HG02798 (cell line): Measurements from ENCODE around the gene BBS9.
"Not testable (repeated sequence)": the region's sequence is repeated elsewhere in the genome, so short reads cannot be mapped to it uniquely, and the experiment has no call there.

Experiments
- ATAC-seq: cut with Tn5 transposase; IDR thresholded peaks from one replicate; pipeline ENCODE4 v1.9.1; 2021; ENCODE audit warnings: mild to moderate bottlenecking; ENCODE audit not compliant: unreplicated experiment, poor library complexity

Gene BBS9

DNA sequence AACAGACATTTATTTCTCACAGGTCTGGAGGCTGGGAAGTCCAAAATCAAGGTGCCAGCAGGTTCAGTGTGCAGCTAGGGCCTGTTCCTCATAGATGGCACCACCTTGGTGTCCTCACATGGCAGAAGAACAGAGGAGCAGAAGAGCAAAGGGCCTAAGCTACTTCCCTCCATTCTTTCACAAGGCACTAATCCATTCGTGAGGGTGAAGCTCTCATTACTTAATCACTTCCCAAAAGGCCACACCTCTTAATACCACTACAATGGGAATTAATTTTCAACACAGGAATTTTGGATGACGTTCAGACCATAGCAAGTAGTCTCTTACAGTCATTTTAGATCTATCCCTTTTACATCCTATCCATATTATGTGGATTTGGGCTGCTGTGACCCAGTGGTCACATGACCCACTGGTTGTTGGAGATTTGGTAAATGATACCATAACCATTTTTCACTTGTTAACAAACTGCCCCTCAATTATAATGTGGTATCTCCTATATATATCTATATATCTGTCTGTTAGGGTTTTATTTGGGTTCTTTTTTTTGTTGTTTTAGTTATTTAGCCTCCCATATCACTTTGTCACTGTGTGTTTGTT lies 63.4 kb downstream of the BBS9 start:
- ATAC-seq = no peak

DNA sequence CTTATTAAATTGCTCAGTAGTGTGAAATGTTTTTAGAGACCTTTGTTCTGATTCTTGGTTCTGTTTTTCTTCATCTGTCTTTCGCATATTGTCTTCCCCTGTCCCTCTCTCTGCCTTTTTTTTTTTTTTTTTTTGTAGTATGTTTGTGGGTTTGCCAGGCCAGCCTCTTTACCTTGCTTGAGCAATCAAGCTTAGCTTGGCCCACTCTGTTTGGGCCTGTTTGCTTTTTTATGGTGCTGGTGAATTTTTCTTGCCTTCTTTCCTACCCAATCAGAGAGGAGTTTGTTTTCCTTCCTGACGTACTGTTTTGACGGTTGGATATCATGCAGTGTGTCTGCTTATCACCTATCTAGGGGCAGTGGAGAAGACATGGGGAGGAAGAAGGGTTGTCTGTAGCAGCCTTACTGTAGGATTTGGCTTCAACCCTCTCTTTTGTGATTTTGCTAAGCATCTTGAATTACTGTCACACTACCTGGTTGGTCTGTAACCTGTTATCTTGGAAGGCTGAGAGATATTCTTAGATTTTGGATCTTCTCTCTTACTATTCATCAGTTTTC lies 64.0 kb downstream of the BBS9 start:
- no peak for ATAC-seq

DNA sequence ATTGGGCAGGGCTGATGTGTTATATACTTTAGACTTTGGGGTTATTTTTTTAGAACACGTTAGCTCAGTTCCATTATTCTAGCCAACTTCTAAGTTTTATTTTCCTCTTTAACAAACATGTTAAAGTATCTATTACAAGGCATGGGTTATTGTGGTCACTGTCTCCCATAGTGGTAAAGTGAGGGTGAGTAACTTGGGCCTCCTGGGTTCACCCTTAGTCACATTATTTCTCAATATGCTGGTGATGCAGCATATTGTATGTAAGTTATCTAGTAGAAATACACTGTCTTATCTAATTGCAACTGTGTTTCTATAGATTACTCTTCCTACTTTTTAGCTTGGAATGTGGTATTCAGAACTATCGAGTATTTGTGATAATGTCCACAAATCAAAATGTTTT lies 65.9 kb downstream of the BBS9 start:
- no peak for ATAC-seq

DNA sequence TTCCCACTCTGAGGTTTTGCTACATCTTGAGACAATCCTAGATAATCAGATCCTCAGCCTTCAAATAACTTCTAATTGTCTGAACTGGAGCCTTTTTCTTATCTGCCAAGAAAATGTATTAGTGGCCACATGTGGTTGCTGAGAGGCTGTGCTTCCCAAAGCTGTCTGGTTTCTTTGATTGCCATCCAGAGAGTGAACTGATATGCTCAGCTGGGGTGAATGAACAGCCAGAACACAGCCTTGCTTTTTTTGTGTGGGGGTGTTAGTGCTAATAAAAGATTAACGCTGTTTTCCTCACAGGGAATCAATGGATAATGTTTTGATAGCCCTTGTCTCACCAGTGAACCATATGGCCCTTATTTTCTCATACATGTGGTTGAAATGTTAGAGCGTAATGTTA lies 66.9 kb downstream of the BBS9 start:
- no peak for ATAC-seq

DNA sequence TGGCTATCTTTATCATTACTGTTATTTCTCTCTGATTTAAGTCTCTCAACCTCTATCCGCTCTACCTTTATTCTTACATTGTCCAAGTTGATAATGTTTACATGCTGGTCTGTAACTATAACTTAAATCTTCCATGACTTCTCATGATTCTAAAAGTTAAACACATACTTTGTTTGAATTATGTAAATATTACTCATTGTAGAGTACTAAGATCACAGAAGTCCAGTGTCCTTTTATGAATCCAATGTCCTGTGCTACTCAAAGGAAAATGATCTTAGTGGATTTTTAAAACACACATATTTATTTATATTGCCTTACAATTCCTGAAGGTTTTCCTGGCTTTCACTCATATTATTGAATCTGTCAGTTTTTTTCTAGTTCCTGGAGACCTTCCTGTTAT lies 70.9 kb downstream of the BBS9 start:
- ATAC-seq = no peak

DNA sequence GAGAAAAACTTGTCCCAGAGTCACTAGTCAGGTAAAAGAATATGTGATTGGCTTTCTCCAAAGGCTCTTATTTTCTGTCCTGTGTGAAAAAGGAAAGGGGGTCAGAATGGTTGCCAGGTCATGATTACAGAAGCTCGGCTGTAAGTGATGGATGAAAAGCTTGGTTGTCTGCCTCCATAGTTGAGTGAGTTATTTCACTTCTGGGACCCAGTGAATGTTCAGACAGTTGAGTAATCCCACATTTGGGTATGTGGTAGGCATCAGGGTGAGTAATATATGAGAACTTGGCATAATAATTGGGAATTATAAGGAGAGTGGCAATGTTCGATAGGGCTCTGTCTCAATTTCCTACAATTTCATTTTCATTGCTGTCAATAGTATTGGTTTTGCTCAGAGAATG lies 72.5 kb downstream of the BBS9 start:
- ATAC-seq = no peak

DNA sequence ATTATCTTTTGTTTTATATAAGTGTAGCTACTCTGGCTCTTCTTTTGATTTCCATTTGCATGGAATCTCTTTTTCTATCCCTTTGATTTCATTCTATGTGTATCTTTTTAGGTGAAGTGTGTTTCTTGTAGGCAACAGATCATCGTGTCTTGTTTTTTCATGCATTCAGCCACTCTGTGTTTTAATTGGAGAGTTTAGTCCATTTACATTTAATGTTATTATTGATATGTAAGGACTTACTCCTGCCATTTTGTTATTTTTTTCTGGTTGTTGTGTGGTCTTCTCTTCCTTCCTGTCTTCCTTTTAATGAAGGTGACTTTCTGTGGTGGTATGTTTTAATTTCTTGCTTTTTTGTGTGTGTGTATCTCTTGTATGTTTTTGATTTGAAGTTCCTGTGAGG lies 81.6 kb downstream of the BBS9 start:
- no peak for ATAC-seq

DNA sequence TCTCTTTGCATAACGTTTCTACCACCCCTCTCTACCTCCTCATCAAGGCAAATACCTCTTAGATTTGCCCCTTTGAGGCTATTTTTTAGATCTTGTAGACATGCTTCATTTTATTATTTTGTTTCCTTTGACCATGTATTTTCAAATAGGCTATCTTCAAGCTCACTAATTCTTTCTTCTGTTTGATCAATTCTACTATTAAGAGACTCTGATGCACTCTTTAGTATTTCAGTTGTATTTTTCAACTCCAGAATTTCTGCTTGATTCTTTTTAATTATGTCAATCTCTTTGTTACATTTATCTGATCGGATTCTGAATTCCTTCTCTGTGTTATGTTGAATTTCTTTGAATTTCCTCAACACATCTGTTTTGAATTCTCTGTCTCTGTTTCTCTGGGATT lies 82.8 kb downstream of the BBS9 start:
- ATAC-seq = no peak

DNA sequence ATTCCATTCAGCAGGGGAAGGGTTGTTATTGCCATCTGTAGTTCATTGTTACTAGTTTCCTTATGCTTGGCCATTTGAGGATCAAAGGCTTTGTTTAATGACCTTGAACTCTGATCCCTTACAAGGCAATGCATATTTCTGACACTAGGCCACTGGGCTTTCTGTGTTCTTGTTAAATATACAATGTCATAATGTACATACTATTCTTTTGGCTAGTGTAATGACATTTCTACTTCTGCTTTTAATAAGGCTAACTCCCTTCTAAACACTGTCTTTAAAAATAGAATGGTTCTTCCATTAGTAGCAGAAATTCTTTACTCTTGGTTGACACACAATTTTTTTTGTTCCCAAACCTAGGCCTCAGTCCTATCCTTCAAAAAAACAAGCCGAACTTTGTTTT lies 86.6 kb downstream of the BBS9 start:
- ATAC-seq = no peak

DNA sequence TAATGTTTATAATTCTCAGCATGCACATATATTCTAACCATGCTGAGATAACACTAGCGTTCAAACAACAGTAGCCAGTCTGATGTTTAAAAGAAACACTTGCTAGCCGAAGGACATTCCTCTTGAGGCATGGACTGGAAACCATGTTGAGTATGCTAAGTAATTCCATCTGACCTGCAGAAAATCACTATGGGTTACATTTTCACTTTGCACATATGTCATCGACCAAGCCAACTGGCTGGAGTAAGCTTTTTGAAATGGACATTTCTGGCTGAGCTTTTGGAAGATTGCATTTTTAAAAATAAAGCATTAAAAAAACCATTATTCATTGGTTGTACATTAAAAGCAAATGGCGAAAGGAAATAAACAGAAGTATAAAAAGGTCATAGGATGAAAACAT lies 88.2 kb downstream of the BBS9 start:
- ATAC-seq = no peak

DNA sequence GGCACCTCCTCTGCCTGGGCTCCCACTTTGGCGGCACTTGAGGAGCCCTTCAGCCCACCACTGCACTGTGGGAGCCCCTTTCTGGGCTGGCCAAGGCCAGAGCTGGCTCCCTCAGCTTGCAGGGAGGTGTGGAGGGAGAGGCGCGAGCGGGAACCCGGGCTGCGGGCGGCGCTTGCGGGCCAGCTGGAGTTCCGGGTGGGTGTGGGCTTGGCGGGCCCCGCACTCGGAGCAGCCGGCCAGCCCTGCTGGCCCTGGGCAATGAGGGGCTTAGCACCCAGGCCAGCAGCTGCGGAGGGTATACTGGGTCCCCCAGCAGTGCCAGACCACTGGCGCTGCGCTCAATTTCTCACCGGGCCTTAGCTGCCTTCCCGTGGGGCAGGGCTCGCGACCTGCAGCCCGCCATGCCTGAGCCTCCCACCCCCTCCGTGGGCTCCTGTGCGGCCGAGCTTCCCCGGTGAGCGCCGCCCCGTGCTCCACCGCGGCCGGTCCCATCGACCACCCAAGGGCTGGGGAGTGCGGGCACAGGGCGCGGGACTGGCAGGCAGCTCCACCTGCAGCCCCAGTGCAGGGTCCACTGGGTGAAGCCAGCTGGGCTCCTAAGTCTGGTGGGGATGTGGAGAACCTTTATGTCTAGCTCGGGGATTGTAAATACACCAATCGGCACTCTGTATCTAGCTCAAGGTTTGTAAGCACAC lies 89.6 kb downstream of the BBS9 start:
- ATAC-seq = not testable (repeated sequence)

DNA sequence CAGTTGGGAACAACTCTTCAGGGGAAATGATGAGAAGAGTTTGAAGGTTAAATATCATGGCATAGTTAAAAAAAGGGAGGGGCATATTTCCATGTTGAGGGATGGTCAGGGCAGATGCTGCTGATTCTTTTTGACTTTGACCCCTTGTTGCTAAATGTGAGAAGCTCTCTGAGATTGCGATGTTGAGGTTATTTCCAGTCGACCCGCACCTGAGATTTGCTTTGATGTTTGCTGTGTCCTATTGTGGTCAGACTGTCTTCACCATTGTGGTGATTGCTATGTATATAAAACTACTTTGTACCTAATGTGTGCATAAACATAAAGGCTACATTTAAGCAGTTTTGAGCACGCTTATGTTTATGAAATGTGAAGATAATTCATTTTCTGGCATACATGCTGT lies 90.9 kb downstream of the BBS9 start:
- no peak for ATAC-seq

DNA sequence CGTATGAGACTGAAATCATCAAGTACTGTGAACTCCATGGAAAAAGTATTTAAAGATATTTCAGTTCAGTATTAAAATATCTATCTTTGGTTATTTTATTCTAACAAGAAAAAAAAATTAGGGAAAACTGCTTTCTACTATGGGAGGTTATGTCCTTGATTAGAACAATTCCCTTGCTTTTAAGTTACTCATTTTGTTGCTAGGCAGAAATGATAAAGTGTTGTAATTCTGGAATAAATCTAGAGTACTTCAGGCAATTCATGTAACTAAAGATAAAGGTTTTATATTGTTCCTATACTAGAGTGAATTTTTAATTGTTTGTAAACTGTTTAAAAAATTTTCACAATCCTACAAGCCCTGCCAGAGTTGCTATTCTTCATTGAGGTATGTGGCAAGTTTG lies 92.0 kb downstream of the BBS9 start:
- ATAC-seq = no peak

DNA sequence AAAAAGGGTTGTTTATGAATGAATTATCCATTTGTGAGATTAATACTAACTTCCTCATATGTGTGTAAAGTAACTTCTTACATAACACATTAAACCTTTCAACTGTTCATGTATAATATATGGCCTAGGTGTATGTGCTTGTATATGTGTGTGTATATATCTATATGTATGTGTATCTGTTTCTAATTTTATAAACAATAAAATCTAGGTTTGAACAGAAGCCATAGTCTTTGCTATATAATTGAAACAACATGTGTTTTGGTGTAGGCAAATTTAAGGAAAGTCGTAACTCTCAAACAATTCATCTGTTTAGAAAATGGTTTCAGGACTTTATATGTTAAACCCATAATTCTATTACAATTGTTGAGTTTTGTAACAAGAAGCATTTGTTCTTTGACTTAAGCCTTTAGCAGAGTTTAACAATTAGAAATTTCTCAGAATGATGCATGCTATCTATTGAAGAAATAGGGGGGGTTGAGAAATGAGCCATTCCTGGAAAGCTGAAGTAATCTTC lies 103.3 kb downstream of the BBS9 start:
- ATAC-seq = no peak

DNA sequence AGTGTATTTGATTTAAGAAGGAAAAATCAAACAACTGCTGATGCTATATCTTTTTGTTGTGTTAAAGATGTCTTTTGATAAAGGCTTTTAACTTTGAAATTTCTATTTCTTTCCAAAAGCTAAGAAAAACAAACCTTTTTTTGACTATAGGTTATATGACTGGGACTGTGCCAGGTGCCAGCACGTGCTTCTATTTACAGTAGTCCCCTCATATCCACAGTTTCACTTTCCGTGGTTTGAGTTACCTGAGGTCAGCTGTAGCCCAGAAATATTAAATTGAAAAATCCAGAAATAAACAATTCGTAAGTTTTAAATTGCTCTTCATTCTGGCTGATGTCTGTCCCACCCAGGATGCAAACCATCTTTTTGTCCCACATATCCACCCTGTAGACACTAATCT lies 104.3 kb downstream of the BBS9 start:
- no peak for ATAC-seq

DNA sequence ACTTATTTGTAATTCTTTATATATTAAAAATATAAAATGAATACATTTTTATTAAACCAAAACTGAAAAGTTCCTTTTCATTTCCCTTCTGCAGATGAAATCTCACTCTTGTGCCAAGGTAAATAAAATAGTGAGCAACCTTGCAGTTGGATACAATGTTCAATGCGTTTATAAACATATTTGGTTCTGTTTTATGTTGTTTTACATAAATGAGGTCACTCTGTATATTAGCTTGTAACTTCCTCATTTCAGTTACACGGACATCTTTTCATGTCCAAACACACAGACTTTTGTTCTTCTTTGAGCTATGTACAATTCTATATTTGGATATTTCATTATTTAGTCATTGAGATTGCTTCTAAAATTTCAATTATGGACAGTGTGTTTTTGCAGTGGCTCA lies 107.7 kb downstream of the BBS9 start:
- no peak for ATAC-seq

DNA sequence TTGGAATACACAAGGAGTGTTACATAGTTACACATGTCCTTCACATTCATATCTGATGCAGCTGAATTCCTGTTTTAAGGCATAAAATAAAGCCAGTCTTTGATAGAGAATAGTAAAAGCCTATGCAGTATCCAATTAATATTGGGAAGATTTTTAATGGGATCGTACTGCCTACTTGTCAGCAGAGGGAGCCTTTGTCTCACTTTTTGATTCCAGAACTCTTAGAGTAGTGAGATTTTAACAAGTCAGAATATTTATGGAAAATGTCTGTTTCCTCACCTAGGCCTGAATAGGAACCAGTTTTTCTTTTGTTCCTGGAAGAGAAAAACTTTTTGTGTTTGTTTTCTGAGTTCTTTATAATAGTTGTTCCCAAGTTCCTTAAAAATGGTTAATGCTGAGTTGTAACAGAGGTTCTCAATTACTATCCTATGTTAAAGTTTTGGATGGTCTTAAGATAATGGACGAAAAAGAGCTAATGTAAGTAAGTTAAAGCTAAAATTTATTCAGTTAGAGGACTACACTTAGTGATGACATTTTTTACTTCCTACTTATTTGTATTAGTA lies 114.0 kb downstream of the BBS9 start:
- ATAC-seq = no peak

DNA sequence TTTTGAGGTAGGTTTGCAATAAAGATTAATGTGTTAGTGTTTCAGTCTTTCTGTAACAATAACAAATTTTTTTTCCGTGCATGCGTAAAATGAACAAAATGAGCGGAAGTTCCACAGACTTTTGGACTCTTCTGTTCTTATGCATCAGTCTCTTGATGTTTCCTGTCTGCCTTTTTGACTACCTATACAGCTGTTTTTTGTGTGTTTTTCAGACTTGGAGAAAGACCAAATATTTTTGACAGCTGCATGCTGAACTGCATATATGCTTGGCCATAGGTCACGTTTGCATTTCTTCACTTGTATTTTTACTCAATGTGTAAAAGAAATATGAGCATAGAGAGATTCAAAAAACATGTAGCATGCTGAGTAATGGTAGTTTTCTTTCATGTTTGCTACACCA lies 119.3 kb downstream of the BBS9 start:
- no peak for ATAC-seq

DNA sequence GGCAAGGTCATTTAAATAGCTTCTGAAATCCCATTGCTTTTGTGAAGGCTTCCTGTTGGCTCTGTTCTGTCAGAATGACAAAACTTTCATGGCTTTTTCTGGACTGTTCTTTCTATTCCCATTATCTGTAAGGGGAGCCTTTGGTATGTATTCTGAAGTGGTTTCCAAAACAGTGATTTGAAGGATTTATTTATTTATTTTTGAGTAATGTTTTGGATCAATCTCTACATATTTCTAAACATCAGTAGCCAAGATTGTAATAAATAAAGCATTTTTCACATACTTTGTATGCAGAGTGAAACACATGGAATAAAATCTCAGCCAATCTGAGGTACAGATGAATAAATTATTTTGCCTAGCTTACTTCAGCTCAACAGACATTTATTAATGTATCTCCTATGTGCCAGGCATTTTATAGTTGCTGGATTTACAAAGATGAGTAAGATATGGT lies 121.1 kb downstream of the BBS9 start:
- ATAC-seq = no peak

DNA sequence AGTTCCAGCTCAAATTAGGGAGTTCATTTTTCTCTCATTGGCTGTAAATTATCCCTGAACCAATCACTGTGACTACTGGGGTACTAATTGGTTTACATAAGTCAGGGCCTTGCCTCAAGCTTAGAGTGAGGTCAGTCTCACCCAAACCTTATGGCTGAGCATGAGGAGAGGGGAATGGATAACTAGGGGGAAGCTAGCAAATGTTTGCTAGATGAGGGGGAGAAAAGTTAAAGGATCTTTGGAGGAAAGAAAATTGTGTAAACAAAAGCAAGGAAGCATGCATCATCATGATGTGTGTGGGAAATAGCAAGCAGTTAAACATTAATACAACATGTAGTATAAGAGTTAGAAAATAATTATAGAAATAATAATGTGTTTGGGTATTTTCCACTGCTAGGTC lies 121.9 kb downstream of the BBS9 start:
- no peak for ATAC-seq

DNA sequence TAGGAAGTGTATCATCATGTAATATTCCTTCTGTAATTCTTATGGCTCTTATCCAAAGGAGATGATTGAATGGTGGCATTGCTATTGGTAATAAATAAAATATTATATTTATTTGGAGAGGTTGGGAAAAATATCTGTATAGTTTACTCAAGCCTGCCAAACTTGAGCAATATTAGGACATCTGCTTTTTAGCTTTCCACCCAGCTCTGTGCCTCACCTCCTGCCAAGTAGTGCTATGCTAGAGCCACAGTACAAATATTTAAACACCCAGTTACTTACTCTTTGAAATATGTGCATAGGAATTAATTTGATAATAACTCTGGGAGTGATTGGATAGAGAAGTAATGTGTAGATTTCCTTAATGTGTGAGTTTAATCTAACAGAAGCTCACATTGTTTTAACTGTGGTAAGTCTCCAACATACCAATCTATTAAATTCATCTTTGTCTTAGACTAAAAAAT lies 129.2 kb downstream of the BBS9 start:
- no peak for ATAC-seq
